ENCODE measurements around the gene ATG9A. TPM values are rescaled to one million over a fixed set of nuclear protein-coding genes. Genes with fewer than 3 reads are reported as not detected.

ATG9A gene
- total RNA-seq, 1 experiment from 2014 or later, result 35.3 TPM

GRCh38 chr2:219247678-219248642 lies 18.5 kb upstream of the ATG9A start:
- Histone ChIP-seq H3K4me3 (no peak overlapping the region), H3K27me3 (no peaks in the 10 kb centered on the region), H3K36me3 (peaks cover 3% of the 10 kb centered on the region), H3K4me1 (peaks cover 32% of the 10 kb centered on the region), H3K9me3 (replicated peaks) (no peaks in the 10 kb centered on the region), H3K27ac (no peak overlapping the region)
- no peak for DNase-seq

DNA sequence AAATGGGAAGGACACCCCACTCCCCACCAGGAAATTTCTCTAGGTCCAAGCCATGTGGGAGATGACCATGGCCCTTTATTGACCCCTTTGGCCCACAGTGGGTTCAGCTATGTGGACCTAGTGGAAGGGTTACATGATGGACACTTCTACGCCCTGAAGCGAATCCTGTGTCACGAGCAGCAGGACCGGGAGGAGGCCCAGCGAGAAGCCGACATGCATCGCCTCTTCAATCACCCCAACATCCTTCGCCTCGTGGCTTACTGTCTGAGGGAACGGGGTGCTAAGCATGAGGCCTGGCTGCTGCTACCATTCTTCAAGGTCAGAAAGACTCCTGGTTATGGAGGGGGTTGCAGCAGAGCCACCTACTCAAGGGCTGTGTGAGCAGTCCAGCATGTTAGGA lies 17.1 kb upstream of the ATG9A start:
- no peak for DNase-seq
- Histone ChIP-seq H3K27ac (no peak overlapping the region), H3K9me3 (replicated peaks) (no peaks in the 10 kb centered on the region), H3K27me3 (no peaks in the 10 kb centered on the region), H3K36me3 (peaks cover 3% of the 10 kb centered on the region), H3K4me3 (no peak overlapping the region), H3K4me1 (peaks cover 24% of the 10 kb centered on the region)

DNA sequence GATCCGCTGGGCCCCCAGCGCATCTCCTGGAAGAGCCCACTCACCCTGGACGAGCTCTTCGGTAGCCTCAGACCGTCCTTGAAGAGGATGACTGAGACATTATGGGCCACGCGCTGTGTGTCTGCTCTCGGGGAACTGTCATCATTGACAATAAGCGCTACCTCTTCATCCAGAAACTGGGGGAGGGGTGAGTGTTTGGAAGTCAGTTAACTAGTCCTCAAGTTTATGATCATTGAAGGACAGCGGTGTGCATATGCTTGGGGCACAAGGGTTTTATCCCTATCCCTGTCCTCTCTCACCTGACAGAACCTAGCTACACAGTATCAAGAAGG lies 16.4 kb upstream of the ATG9A start:
- H3K9me3 ChIP-seq (replicated peaks), result no peaks in the 10 kb centered on the region
- peak overlapping the region; percentile 78 for H3K27ac ChIP-seq
- DNase-seq, result no peak
- no peaks in the 10 kb centered on the region; the same call in none of the 2 replicates for H3K36me3 ChIP-seq
- no peaks in the 10 kb centered on the region for H3K27me3 ChIP-seq
- H3K4me3 ChIP-seq, result peak overlapping the region; percentile 94
- peaks cover 20% of the 10 kb centered on the region for H3K4me1 ChIP-seq

- peak; percentile 88 to 92 for DNase-seq
Measured at GRCh38 chr2:219245148-219245898, 15.9 kb upstream of the ATG9A start, which contains the start of the genes GLB1L and STK16. GLB1L (minus strand) TSS chr2:219245444; CDS start chr2:219243573, 1,871 bp downstream. STK16 (plus strand) TSS chr2:219245479; CDS start chr2:219246000, 521 bp downstream.

GRCh38 chr2:219244789-219245147 lies 15.3 kb upstream of the ATG9A start:
- no peak for DNase-seq
- peak overlapping the region; percentile 78; the same call in 1 of the 2 replicates for H3K27ac ChIP-seq
- H3K36me3 ChIP-seq, result no peaks in the 10 kb centered on the region
- H3K4me1 ChIP-seq, result peaks cover 13% of the 10 kb centered on the region
- no peaks in the 10 kb centered on the region for H3K27me3 ChIP-seq
- H3K4me3 ChIP-seq, result peak overlapping the region; percentile 94
- no peaks in the 10 kb centered on the region for H3K9me3 ChIP-seq (replicated peaks)

More at GRCh38 chr2:219245148-219245898, 15.9 kb upstream of the ATG9A start, which contains the start of the genes GLB1L and STK16:
- H3K27ac ChIP-seq, result peak within 1 kb of the TSS; percentile 78
- peaks cover 18% of the 10 kb centered on the region for H3K4me1 ChIP-seq
- H3K27me3 ChIP-seq, result no peaks in the 10 kb centered on the region
- no peaks in the 10 kb centered on the region; the same call in none of the 2 replicates for H3K36me3 ChIP-seq
- peak within 1 kb of the TSS; percentile 94 for H3K4me3 ChIP-seq
- no peaks in the 10 kb centered on the region for H3K9me3 ChIP-seq (replicated peaks)

DNA sequence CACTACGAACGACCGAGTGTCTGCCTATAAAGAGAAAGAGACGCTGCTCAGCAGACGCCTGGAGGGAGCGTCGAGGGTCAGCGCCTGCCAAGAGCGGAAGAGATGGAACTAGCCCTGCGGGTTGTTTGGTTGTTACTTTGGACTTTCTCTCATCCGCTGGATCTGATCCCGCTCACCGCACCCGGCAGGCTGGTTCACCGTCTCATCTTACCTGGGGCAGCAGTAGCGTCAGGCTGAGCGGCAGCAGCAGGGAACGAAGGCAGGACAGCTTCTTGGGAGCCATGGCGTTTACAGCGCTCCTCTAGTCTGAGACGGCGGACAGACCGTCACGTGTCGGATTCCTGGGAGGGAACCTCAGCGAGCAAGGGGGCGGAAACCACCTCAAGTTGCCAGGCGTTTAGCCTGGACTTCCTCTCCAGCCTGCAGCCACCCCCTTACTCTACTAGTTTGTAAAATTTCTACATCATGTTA lies 13.9 kb upstream of the ATG9A start:
- Histone ChIP-seq H3K4me1 (peaks cover 3% of the 10 kb centered on the region; the same call in 1 of the 2 replicates), H3K36me3 (no peaks in the 10 kb centered on the region), H3K27ac (no peak overlapping the region), H3K27me3 (no peaks in the 10 kb centered on the region), H3K4me3 (no peak overlapping the region), H3K9me3 (replicated peaks) (no peaks in the 10 kb centered on the region)
- DNase-seq, result no peak

- peaks cover 9% of the 10 kb centered on the region for H3K36me3 ChIP-seq
- H3K4me3 ChIP-seq, result no peak overlapping the region
- DNase-seq, result no peak
Measured at GRCh38 chr2:219234331-219234730, 4.9 kb upstream of the ATG9A start.

DNA sequence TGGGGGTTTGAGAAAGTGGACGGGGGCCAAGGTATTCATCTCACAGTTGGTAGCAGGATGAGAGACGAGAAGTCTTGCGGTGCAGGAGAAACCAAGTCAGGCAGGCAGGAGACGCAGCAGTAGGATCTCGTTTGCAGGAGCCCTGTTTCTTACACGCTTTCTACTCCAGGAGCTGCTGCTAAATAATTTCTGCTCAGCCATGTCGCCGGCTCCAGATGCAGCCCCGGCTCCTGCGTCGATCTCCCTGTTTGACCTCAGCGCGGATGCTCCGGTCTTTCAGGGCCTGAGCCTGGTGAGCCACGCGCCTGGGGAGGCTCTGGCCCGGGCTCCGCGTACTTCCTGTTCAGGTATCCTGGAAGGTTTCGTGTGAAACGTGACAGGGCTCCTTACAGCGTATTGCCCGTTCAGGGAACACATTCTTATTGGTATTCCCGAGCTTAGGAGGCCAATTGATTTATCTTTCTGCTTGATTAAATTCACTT lies 664 bp upstream of the ATG9A start:
- Histone ChIP-seq H3K9me3 (replicated peaks) (no peaks in the 10 kb centered on the region), H3K27ac (peak overlapping the region; percentile 29), H3K36me3 (no peaks in the 10 kb centered on the region; the same call in none of the 2 replicates), H3K4me1 (peaks cover 4% of the 10 kb centered on the region; the same call in 1 of the 2 replicates), H3K4me3 (peak overlapping the region; percentile 76), H3K27me3 (no peaks in the 10 kb centered on the region)
- DNase-seq, result peak; percentile 45 to 55

More at GRCh38 chr2:219234331-219234730, 4.9 kb upstream of the ATG9A start:
- Histone ChIP-seq H3K4me1 (no peaks in the 10 kb centered on the region), H3K27ac (no peak overlapping the region), H3K27me3 (no peaks in the 10 kb centered on the region), H3K9me3 (replicated peaks) (no peaks in the 10 kb centered on the region)

DNA sequence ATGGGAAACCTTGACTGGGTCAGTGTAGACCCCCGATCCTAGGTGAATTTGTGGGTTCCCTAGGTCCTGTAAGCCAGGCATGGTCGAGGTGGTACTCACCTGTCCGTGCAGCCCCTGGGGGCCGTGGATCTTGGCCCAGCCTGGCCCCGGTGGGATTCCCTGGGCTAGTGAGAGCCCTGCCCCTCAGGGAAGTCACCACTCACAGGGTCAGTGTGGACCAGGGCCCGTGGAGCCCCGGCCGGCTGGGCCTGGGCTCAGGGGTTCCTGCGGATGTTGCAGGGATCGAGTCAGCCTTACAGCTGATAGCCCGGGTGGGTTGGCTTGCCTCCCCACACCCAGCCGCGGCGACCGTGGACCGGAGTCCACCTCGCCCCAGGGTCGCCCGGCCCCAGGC lies 528 bp downstream of the ATG9A start:
- Histone ChIP-seq H3K4me1 (peaks cover 4% of the 10 kb centered on the region; the same call in 1 of the 2 replicates), H3K9me3 (replicated peaks) (no peaks in the 10 kb centered on the region), H3K36me3 (peaks cover 2% of the 10 kb centered on the region), H3K27me3 (no peaks in the 10 kb centered on the region), H3K27ac (peak overlapping the region; percentile 40; the same call in 1 of the 2 replicates), H3K4me3 (peak overlapping the region; percentile 76)
- no peak for DNase-seq

GRCh38 chr2:219228041-219228910 lies 1.2 kb downstream of the ATG9A start:
- H3K4me3 ChIP-seq, result peak overlapping the region; percentile 76
- H3K27ac ChIP-seq, result peak overlapping the region; percentile 40; the same call in 1 of the 2 replicates
- DNase-seq, result peak in 1 of 2 experiments; percentile 15
- no peaks in the 10 kb centered on the region for H3K9me3 ChIP-seq (replicated peaks)
- H3K4me1 ChIP-seq, result peaks cover 4% of the 10 kb centered on the region; the same call in 1 of the 2 replicates
- H3K36me3 ChIP-seq, result peaks cover 2% of the 10 kb centered on the region
- no peaks in the 10 kb centered on the region for H3K27me3 ChIP-seq

DNA sequence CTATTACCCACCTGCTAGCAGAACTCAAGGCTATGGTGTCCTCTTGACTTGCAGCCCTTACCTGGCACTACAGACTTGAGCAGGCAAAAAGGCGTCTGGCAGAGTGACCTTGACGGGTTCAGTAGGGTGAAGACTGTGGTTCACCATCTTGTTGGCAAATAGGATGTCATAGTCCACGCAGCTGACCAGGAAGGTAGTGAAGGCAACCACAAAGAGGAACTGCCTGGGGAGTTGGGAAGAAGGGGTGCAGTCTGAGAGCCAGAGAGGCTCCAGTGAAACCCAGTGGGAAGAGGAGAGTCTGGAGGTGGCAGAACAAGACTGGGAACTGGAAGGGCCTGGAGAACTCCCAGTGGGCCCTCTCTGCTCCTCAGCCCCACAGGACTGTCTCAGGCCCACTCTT lies 4.1 kb downstream of the ATG9A start:
- H3K9me3 ChIP-seq (replicated peaks), result no peaks in the 10 kb centered on the region
- H3K4me1 ChIP-seq, result peaks cover 4% of the 10 kb centered on the region; the same call in 1 of the 2 replicates
- H3K27ac ChIP-seq, result no peak overlapping the region
- no peak for DNase-seq
- H3K36me3 ChIP-seq, result peaks cover 3% of the 10 kb centered on the region
- no peaks in the 10 kb centered on the region for H3K27me3 ChIP-seq
- no peak overlapping the region for H3K4me3 ChIP-seq

- no peaks in the 10 kb centered on the region for H3K9me3 ChIP-seq (replicated peaks)
- H3K4me3 ChIP-seq, result no peak overlapping the region
- H3K27ac ChIP-seq, result no peak overlapping the region
- H3K27me3 ChIP-seq, result no peaks in the 10 kb centered on the region
- H3K4me1 ChIP-seq, result peaks cover 10% of the 10 kb centered on the region
- peaks cover 4% of the 10 kb centered on the region for H3K36me3 ChIP-seq
- no peak for DNase-seq
Measured at GRCh38 chr2:219223831-219224610, 5.4 kb downstream of the ATG9A start.

GRCh38 chr2:219221957-219222518 lies 7.4 kb downstream of the ATG9A start:
- Histone ChIP-seq H3K27ac (no peak overlapping the region), H3K27me3 (no peaks in the 10 kb centered on the region), H3K4me3 (no peak overlapping the region), H3K4me1 (peaks cover 6% of the 10 kb centered on the region), H3K36me3 (peaks cover 4% of the 10 kb centered on the region; the same call in 1 of the 2 replicates), H3K9me3 (replicated peaks) (no peaks in the 10 kb centered on the region)
- DNase-seq, result no peak
